Measurements from ENCODE around the gene SPINT4.
"Not testable (repeated sequence)": the region's sequence is repeated elsewhere in the genome, so short reads cannot be mapped to it uniquely, and the experiment has no call there.

The SPINT4 gene

GRCh38 chr20:45722047-45722446, at the start of gene SPINT4:
Gene SPINT4 (plus strand): TSS chr20:45722347. CDS start chr20:45722368, 21 bp downstream.
- no peak for DNase-seq

- DNase-seq = no peak
Measured at GRCh38 chr20:45672765-45673164, 49.4 kb upstream of the SPINT4 start.

GRCh38 chr20:45679650-45680049, 42.5 kb upstream of the SPINT4 start:
- no peak for DNase-seq

GRCh38 chr20:45685896-45686295, 36.3 kb upstream of the SPINT4 start:
- peak in 1 of 2 donors; percentile 8 for DNase-seq

GRCh38 chr20:45693346-45693745, 28.8 kb upstream of the SPINT4 start:
- DNase-seq = not testable (repeated sequence)

GRCh38 chr20:45695496-45695895, 26.7 kb upstream of the SPINT4 start:
- DNase-seq = no peak

- no peak for DNase-seq
Measured at GRCh38 chr20:45701104-45701503, 21.0 kb upstream of the SPINT4 start.

GRCh38 chr20:45701873-45702272, 20.3 kb upstream of the SPINT4 start, which contains the start of gene WFDC13:
Gene WFDC13 (plus strand): TSS chr20:45702038. CDS start chr20:45702124, 86 bp downstream.
- no peak for DNase-seq

GRCh38 chr20:45704969-45705637, 17.0 kb upstream of the SPINT4 start, which contains the start of gene WFDC10B:
Gene WFDC10B (minus strand): TSS chr20:45705019. CDS start chr20:45685992, 19,027 bp downstream.
- no peak for DNase-seq

- not testable (repeated sequence) for DNase-seq
Measured at GRCh38 chr20:45716141-45716688, 5.9 kb upstream of the SPINT4 start.

GRCh38 chr20:45725134-45725533, 3.0 kb downstream of the SPINT4 start:
- no peak for DNase-seq

- DNase-seq = no peak
Measured at GRCh38 chr20:45727044-45727443, 4.9 kb downstream of the SPINT4 start.

GRCh38 chr20:45732199-45732598, 10.1 kb downstream of the SPINT4 start:
- no peak for DNase-seq

- no peak for DNase-seq
Measured at GRCh38 chr20:45735552-45735951, 13.4 kb downstream of the SPINT4 start.

- no peak for DNase-seq
Measured at GRCh38 chr20:45735988-45736387, 13.8 kb downstream of the SPINT4 start.

- no peak for DNase-seq
Measured at GRCh38 chr20:45742596-45742995, 20.4 kb downstream of the SPINT4 start.

GRCh38 chr20:45745015-45745414, 22.9 kb downstream of the SPINT4 start:
- no peak for DNase-seq

GRCh38 chr20:45751721-45752120, 29.6 kb downstream of the SPINT4 start:
- no peak for DNase-seq

- DNase-seq = peak; percentile 21 to 43
Measured at GRCh38 chr20:45752746-45753145, 30.6 kb downstream of the SPINT4 start.

GRCh38 chr20:45758096-45758495, 35.9 kb downstream of the SPINT4 start:
- no peak for DNase-seq

GRCh38 chr20:45759921-45760320, 37.8 kb downstream of the SPINT4 start:
- DNase-seq = not testable (repeated sequence)

GRCh38 chr20:45761966-45762365, 39.8 kb downstream of the SPINT4 start:
- DNase-seq = not testable (repeated sequence)

GRCh38 chr20:45764618-45765282, 42.6 kb downstream of the SPINT4 start:
- not testable (repeated sequence) for DNase-seq

- DNase-seq = no peak
Measured at GRCh38 chr20:45765307-45765875, 43.2 kb downstream of the SPINT4 start.

Data from inflammatory macrophage treated with lipopolysaccharide for 1 hour (primary cell).